Keratinocyte (primary cell): ENCODE measurements around the gene LSAMP. TPM values are rescaled to one million over a fixed set of nuclear protein-coding genes. Genes with fewer than 3 reads are reported as not detected.

Experiments used
- DNase-seq: peaks from one replicate; pipeline ENCODE4 v3.0.0-alpha.2; 2011; ENCODE audit warnings: low read depth, missing footprints, low spot score
- FAIRE-seq: peaks from 2 replicates; lab custom pipeline; 2011; peaks lifted over from hg19 to GRCh38; lab: Jason Lieb, UNC
- H2AFZ ChIP-seq: 2 replicates; pipeline ENCODE4 v1.6.0; 2012; ENCODE audit warnings: low read length, control low read depth, inconsistent platforms; ENCODE audit not compliant: control insufficient read depth
- H3K27ac ChIP-seq: 2 replicates; pipeline ENCODE4 v1.5.1; 2011; ENCODE audit warnings: low read length; ENCODE audit not compliant: control insufficient read depth, insufficient read depth
- H3K27me3 ChIP-seq: 3 replicates; pipeline ENCODE4 v1.6.0; 2011; ENCODE audit warnings: low read length; ENCODE audit not compliant: control insufficient read depth, insufficient read depth; ENCODE audit errors: extremely low read depth
- H3K36me3 ChIP-seq, 2 experiments: 2 replicates in 1 of 2; 3 replicates in 1 of 2; pipeline ENCODE4 v1.5.1; 2011; ENCODE audit warnings: low read length in 2 of 2, mild to moderate bottlenecking in 1 of 2; ENCODE audit not compliant: control insufficient read depth in 2 of 2, insufficient read depth in 2 of 2; ENCODE audit errors: extremely low read depth in 1 of 2
- H3K4me1 ChIP-seq: 3 replicates; pipeline ENCODE4 v1.5.1; 2011; ENCODE audit warnings: low read length; ENCODE audit not compliant: control insufficient read depth, insufficient read depth; ENCODE audit errors: extremely low read depth
- H3K4me2 ChIP-seq: 3 replicates; pipeline ENCODE4 v1.6.0; 2011; ENCODE audit warnings: low read depth, low read length; ENCODE audit not compliant: control insufficient read depth, insufficient read depth; ENCODE audit errors: extremely low read depth
- H3K4me3 ChIP-seq, 3 experiments: fragments of 200-600 bp in 1 of 3; sonication (generic) in 1 of 3; 2 replicates in 2 of 3; 3 replicates in 1 of 3; pipeline ENCODE4 v1.5.1; 2011 to 2016; ENCODE audit warnings: low read length in 3 of 3, mild to moderate bottlenecking in 3 of 3, control low read depth in 2 of 3, inconsistent platforms in 1 of 3, low read depth in 1 of 3, mixed read lengths in 1 of 3, mixed run types in 1 of 3, moderate library complexity in 1 of 3; ENCODE audit not compliant: control insufficient read depth in 2 of 3, insufficient read depth in 2 of 3; ENCODE audit errors: extremely low read depth in 1 of 3
- H3K79me2 ChIP-seq: 2 replicates; pipeline ENCODE4 v1.6.0; 2012; ENCODE audit warnings: low read length; ENCODE audit not compliant: control insufficient read depth, insufficient read depth
- H3K9ac ChIP-seq: 3 replicates; pipeline ENCODE4 v1.6.0; 2011; ENCODE audit warnings: low read length; ENCODE audit not compliant: control insufficient read depth, insufficient read depth; ENCODE audit errors: extremely low read depth
- H3K9me1 ChIP-seq: 3 replicates; pipeline ENCODE4 v1.6.0; 2011; ENCODE audit warnings: low read length; ENCODE audit not compliant: control insufficient read depth, insufficient read depth; ENCODE audit errors: extremely low read depth
- H3K9me3 ChIP-seq: 2 replicates; pipeline ENCODE4 v1.5.1; 2012; ENCODE audit warnings: low read depth, low read length; ENCODE audit not compliant: control insufficient read depth
- H4K20me1 ChIP-seq: 3 replicates; pipeline ENCODE4 v1.6.0; 2011; ENCODE audit warnings: low read length; ENCODE audit not compliant: control insufficient read depth, insufficient read depth; ENCODE audit errors: extremely low read depth
- EZH2 ChIP-seq: IDR thresholded peaks from one replicate; pipeline ENCODE4 v1.6.1; 2012; ENCODE audit warnings: inconsistent platforms, mild to moderate bottlenecking, low read length, moderate library complexity
- dilution Hi-C: fragments of 300-500 bp; cut with MboI; formaldehyde crosslinking; loops from one replicate; pipeline ENCODE4 v1.7.0; 2020; ENCODE audit warnings: low sequenced_read_pairs; ENCODE audit not compliant: extremely low pct_ligation_motif_present
- polyA plus RNA-seq, 5 experiments: library from polyadenylated mRNA; depleted of rRNA in 3 of 5; stranded (reverse) in 3 of 5; stranded (forward) in 1 of 5; unstranded in 1 of 5; fragments of >200 nt; gene quantifications; 1 replicate in 1 of 5; 2 replicates in 3 of 5; 3 replicates in 1 of 5; pipeline versions ENCODE4 v1.2.1 to v1.2.3, GENCODE V29; 2011 to 2012; ENCODE audit warnings: missing spikeins in 2 of 5, low read depth in 1 of 5, low replicate concordance in 1 of 5
- TF ChIP-seq, protein P1 (sequence below), 3 experiments: IDR thresholded peaks in 1 of 3; conservative IDR thresholded peaks in 1 of 3; optimal IDR thresholded peaks in 1 of 3; 2 replicates in 2 of 3; 3 replicates in 1 of 3; pipeline versions ENCODE3 to v1.5.1; 2011; ENCODE audit warnings: low read length in 3 of 3, mild to moderate bottlenecking in 3 of 3, moderate library complexity in 2 of 3, control low read depth in 1 of 3, inconsistent platforms in 1 of 3; ENCODE audit not compliant: insufficient read depth in 2 of 3; ENCODE audit errors: extremely low read depth in 1 of 3

LSAMP gene
- polyA plus RNA-seq, 1 donor (not counting 4 experiments of a cell fraction or from before 2014, with no cell fraction given): 0.12 TPM

GRCh38 chr3:116186049-116186448, 259.2 kb downstream of the LSAMP start:
- H3K36me3 ChIP-seq: no peaks in the 10 kb centered on the region
- no peak for DNase-seq
- H3K4me2 ChIP-seq: no peak overlapping the region
- no peaks in the 10 kb centered on the region for H4K20me1 ChIP-seq
- no peak for TF ChIP-seq EZH2
- TF ChIP-seq, protein P1, sequence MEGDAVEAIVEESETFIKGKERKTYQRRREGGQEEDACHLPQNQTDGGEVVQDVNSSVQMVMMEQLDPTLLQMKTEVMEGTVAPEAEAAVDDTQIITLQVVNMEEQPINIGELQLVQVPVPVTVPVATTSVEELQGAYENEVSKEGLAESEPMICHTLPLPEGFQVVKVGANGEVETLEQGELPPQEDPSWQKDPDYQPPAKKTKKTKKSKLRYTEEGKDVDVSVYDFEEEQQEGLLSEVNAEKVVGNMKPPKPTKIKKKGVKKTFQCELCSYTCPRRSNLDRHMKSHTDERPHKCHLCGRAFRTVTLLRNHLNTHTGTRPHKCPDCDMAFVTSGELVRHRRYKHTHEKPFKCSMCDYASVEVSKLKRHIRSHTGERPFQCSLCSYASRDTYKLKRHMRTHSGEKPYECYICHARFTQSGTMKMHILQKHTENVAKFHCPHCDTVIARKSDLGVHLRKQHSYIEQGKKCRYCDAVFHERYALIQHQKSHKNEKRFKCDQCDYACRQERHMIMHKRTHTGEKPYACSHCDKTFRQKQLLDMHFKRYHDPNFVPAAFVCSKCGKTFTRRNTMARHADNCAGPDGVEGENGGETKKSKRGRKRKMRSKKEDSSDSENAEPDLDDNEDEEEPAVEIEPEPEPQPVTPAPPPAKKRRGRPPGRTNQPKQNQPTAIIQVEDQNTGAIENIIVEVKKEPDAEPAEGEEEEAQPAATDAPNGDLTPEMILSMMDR (optimal IDR thresholded peaks at IDR 0.05 in 1 of 3, IDR thresholded peaks at IDR 0.05 in 1 of 3, conservative IDR thresholded peaks at IDR 0.05 in 1 of 3; ENCODE audit: extremely low read depth in 1 of 3, insufficient read depth in 2 of 3, low read length in 3 of 3): no peak
- FAIRE-seq: no peak
- no peak overlapping the region for H3K9ac ChIP-seq
- H3K4me1 ChIP-seq: no peaks in the 10 kb centered on the region
- no peak overlapping the region for H3K4me3 ChIP-seq
- no peaks in the 10 kb centered on the region for H3K79me2 ChIP-seq
- H3K27me3 ChIP-seq: no peaks in the 10 kb centered on the region
- dilution Hi-C loops: no loop called here
- H3K27ac ChIP-seq: no peak overlapping the region
- H3K9me3 ChIP-seq: no peaks in the 10 kb centered on the region
- H3K9me1 ChIP-seq: no peaks in the 10 kb centered on the region
- no peak overlapping the region for H2AFZ ChIP-seq

DNA sequence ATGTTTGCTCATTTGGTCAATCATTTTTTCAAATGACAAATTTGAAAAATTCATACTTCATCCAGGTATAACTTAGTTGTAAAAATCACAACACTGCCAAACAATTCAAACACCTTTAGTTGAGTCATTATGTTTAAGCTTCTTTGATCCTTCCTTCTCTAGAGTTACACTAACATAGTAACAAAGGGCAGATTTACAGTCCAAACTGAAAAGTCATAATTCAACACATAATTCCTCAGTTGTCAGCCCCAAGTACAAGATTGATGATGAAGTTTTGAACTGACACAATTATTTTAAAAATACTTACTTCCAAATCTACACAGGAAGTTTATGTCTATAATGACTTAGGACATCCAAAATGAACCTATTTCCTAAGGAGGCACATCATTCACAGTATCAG, 264.1 kb downstream of the LSAMP start:
- Histone ChIP-seq H3K4me3 (no peak overlapping the region), H3K9me3 (no peaks in the 10 kb centered on the region), H2AFZ (no peak overlapping the region), H3K79me2 (no peaks in the 10 kb centered on the region), H3K4me1 (no peaks in the 10 kb centered on the region), H3K9ac (no peak overlapping the region), H3K9me1 (no peaks in the 10 kb centered on the region), H3K27me3 (no peaks in the 10 kb centered on the region), H3K27ac (no peak overlapping the region), H3K36me3 (no peaks in the 10 kb centered on the region), H4K20me1 (no peaks in the 10 kb centered on the region), H3K4me2 (no peak overlapping the region)
- TF ChIP-seq EZH2: no peak
- TF ChIP-seq, protein P1 (optimal IDR thresholded peaks at IDR 0.05 in 1 of 3, IDR thresholded peaks at IDR 0.05 in 1 of 3, conservative IDR thresholded peaks at IDR 0.05 in 1 of 3; ENCODE audit: extremely low read depth in 1 of 3, insufficient read depth in 2 of 3, low read length in 3 of 3): no peak
- DNase-seq: no peak
- no peak for FAIRE-seq
- dilution Hi-C loops: no loop called here
